Stimulated activated CD4-positive, alpha-beta T cell treated with anti-CD3 and anti-CD28 coated beads, Interleukin-2, amount 100 ng/mL, for 4 hours (primary cell): Measurements from ENCODE around the gene LAMA2.

Experiments used
- DNase-seq: peaks from one replicate; pipeline ENCODE4 v3.0.0-alpha.2; 2020; ENCODE audit warnings: low read depth

Gene LAMA2

DNA sequence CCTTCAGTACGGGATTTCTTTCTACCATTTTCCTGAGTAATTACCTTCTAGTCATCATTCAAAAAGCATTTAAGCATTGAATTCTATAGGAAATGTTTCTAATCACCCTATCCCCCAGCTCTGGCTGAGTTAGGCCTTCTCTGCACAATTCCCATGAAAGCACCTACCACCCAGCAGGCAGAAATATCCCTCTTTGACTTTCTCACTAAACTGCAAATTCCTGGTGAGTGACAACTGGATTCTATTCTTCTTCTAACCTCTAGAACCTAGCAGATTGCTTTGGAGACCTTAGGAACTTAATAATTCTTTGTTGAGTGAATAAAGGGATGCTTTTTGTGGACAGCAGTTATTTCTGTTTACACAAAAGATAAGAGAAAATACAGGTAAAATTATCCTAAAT, 328.7 kb downstream of the LAMA2 start:
- DNase-seq = no peak

DNA sequence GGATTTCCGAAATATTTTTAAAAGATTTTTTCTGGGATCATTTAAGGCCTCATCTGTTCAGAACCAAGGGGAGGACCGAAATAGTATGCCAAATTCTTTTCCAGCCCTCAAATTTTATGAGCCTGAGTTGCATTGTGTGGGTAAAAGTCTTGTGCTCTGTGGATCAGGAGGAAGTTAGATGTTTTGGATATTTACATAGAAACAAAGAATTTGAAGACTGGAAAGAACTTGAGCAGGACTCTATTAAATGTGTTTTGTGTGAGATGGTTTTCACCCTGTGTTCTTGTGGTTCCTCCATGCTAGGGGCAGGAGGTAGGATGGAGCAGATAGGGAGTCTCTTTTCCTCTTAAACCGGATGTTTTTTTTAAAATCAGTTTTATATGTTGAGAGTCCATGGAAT, 329.1 kb downstream of the LAMA2 start:
- no peak for DNase-seq

DNA sequence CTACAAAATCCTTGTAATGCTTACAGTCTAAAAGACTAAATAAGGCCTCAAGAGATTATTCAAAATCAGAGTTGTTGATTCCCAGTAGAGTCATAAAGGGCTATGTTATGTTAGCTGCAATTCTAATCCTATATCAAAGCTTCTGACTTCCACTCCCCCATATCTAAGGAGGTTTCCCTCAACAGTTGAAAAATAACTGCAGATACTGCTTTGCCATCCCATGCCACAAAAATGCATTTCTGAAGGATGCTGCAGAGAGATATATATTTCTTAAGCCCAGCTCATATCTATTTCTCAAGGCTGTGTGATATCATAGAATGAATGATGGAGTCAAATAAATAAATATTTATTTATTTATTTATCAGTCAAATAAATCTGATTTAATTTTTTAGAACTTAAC, 332.3 kb downstream of the LAMA2 start:
- no peak for DNase-seq

DNA sequence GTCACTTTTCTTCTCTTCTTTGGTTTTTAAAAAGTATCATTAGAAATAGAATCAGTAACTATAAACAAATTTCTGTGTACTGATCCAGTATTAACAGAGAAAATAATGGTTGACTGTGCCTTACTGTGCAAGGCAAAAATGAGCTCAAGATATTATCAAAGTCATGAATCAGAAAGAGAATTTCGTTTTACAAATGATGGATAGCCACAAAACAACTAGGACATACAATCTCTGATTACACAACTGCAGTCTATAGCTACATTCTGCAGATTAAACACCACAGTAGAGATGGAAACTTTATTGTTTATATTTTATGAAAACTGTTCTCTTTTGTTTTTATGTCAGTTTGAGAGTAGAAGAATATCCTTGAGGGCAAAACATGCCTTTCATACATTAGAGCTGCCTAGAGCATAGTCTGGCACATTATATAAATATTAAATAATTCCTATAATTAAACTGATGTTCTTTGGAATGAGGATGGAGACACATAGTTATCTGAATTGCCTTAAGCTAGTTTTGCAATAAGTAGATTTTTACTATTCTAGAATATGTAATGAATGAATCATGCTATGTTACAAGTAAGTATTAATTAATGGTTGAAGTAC, 333.1 kb downstream of the LAMA2 start:
- DNase-seq = no peak

DNA sequence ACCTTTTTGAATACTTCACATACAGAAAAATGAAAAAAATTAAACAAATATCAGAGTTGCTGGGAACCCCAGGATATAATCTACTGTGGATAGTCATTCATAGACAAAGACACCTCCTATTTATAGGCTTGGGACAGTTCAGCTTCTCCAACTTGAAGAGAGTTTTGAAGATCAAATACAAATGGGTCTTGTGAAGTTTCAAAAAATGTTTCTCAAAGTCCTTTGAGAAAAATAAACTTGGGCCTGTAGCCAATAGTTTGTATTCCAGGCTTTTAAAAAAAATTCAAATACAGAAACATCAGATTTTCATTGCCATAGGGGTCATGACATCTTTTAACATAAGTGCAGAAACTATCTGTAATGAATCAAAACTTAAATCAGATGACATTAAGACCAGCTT, 334.8 kb downstream of the LAMA2 start:
- no peak for DNase-seq

DNA sequence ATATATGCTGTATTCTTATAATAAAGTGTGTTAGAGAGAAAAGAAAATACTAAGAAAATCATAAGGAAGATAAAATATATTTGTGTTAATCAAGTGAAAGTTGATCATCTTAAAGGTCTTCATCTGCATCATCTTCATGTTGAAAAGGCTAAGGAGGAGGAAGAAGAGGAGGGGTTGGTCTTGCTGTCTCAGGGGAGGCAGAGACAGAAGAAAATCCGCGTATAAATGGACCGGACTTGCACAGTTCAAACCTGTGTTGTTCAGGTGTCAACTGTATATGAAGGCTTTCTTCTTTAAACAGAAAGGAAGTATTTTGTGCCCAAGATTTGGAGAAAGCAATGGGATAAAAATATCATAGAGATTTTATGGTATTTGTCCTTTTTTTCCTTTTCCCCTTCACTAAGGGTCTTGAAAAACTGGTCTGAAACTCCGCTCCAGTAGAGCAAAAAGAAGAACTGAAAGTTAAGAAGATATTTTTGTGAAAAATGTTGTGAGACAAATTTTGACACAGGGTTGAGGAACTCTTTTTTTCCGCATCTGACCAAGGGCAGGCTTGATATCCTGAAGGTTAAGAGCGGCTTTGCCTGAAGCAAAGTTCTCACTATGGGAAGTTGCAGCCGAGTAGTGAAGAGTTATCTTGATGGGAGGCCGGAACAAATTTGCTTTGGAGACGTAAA, 350.7 kb downstream of the LAMA2 start:
- no peak for DNase-seq

DNA sequence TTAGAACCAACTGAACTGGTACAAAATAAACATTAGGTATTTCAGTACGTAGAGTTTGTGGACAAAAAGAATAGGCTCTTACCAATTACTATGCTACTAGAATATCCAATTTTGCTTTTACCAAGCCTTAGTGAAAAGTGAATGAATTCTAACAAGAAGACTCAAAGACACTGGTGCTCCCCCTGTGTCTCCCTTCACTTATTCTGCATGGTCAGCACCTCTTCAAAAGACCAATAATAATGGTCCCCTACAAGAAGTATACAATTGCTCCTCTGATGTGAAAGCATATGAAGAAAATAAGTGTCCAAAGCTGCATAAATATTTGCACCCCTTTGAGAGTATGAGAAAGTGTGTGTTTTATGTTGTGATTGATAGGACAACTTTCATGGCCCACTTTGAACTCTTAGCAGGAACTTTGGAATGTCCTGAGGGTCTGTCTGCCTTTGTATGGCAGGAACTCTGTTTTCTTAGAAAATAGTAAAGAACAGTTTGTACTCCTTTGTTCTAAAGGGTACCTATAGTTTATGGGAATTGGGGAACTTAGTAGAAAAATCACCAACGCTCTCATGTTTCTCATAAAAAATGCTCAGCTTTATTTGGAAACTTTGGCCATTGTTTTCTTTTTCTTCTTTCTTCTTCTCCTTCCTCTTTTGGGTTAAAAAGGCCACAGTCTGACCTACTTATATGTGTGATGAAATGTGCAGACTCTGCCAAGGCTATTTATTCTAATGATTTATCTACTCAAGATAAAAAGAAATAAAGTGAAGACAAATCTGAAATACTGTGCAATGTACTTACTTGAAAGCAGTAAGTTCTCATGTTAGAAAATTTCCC, 352.4 kb downstream of the LAMA2 start:
- DNase-seq = no peak

DNA sequence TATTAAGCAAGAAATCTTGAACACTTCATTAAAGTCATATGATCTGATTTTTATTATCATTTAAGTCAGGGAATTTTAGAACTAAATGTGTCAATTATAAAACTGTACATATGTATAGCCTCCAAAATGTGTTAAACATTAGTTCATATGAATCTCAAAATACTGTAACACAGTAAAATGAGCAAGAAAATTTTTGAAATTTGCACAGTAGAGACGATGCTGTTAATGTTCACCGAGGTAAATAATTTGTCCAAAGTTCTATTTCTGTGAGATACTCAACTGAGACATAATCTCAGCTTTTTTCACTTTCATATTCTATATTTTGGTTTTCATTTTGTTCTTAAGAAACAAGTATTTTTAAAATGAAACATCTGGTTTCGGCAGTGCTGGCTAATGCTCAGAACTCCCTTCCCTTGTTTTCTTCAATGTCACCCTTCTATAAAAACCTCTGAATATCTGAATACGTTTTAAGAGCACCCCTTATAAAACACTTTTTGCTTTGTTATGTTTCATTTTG, 353.1 kb downstream of the LAMA2 start:
- DNase-seq = no peak

DNA sequence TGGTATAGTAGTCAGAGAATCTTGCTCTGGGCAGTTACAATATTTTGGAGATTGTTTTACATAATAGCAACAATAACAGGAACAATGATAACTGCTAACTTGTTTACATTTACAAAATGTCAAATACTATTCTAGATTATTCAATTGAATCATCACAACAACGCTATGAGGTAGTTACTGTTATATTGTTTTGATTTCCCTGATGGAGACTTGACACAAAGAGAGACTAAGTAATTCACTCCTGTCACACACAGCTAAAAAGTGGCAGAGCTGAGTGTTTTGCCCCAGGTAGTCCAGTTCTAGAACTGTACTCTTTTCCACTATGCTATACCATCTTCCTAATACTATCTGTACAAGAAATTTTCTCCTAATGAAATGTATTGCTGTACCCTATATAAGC, 356.1 kb downstream of the LAMA2 start:
- DNase-seq = no peak

DNA sequence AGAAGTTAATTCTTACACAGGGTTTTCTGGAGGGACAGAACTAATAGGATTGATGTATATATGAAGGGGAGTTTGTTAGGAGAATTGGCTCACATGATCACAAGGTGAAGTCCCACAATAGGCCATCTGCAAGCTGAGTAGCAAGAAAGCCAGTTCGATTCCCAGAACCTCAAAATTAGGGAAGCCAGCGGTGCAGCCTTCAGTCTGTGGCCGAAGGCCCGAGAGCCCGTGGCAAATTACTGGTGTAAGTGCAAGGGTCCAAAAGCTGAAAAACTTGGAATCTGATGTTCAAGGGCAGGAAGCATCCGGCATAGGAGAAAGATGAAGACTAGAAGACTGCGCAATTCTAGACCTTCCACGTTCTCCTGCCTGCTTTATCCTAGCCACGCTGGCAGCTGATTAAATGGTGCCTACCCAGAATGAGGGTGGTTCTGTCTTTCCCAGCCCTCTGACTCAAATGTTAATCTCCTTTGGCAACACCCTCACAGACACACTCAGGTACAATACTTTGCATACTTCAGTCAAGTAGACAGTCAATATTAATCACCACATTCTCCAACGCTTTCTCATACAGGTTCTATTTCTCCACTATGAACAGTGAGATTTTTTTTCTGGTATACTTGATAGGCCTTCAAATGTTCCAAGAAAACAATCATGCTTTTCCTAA, 357.0 kb downstream of the LAMA2 start:
- no peak for DNase-seq

DNA sequence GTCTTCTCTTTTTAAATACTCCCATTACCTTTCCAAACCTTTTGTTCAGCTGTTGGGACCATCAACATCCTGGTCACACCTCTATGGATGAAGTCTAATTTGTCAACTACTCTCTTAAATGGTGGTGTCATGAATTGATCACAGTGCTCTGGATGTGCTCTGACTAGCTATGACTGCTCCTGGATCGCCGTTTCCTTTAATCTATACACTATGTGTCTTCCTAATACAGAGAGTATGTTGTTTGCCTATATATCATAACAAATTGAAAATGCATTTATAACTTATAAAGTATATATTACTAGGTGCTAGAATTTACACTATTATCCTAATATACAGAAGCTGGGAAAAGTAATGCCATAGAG, 357.5 kb downstream of the LAMA2 start:
- no peak for DNase-seq

DNA sequence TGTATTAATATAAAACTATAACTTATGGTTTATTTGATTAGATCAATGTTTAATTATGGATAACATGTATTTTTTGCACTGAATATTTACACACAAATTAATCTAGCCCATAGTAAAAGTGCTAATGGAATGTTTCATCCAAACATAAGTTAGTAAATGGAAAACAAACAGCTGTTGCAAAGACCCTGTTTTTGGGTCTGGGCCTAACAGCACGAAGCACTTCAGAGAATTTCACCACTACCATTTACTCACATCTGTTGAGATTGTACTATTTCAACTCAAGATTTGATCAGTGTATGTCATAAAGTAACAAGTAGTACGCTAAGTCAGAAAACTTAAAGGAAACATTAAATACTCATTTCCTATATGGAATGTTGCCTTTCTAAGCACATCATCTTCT, 359.6 kb downstream of the LAMA2 start:
- DNase-seq = no peak

DNA sequence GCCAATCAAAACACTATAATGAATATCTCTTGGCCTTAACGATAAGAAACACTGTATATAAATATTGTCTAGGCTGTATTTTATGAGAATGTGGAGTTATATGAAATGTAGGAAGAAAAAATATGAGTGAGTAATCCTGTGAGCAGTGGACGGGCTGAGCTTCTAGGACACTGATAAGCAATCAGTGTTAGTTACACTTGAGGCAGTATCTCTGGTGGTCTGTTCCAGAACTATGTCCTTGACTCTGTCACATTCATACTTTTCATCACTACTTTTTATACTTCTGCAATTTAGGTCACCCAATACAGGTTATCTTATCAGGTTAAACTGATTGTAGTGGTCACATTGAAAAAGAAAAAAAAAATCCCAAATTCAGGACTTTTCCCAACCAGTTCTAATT, 360.4 kb downstream of the LAMA2 start:
- DNase-seq = no peak

DNA sequence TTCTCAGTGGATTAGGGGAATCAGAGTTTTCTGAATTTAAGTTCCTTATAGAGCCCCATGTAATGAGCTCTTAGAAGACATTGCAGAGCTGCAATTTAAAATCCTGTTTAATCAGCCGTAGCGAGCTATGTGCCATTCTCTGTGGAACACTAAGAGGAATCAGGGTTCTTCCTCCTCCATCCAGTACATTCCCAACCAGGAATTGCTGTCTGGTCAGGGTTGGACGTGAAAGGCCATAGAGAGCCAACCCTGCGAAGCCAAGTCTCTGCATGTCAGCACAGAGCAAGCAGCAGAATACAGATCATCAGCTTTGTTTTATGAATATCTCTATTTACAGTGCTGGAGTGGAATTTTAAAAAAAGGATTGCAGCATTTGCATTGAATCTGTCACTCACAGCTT, 366.0 kb downstream of the LAMA2 start:
- no peak for DNase-seq

DNA sequence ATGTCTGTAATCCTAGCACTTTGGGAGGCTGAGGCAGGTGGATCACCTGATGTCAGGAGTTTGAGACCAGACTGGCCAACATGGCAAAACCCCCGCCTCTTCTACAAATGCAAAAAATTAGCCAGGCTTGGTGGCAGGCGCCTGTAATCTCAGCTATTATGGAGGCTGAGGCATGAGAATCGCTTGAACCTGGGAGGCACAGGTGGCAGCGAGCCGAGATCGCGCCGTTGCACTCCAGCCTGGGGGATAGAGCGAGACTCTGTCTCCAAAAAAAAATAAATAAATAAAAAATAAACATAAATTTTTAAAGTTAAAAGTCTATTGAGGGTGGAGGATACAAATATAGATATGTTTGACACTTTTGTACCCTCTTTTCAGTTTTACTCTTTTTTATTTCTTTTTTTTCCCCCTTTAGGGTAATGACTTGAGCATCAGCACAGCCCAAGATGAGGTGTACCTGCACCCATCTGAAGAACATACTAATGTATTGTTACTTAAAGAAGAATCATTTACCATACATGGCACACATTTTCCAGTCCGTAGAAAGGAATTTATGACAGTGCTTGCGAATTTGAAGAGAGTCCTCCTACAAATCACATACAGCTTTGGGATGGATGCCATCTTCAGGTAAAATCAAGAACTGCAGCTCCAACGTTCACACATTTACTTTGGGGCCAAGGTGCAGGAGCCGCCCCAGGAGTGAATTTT, 368.9 kb downstream of the LAMA2 start:
- DNase-seq = peak; percentile 63

DNA sequence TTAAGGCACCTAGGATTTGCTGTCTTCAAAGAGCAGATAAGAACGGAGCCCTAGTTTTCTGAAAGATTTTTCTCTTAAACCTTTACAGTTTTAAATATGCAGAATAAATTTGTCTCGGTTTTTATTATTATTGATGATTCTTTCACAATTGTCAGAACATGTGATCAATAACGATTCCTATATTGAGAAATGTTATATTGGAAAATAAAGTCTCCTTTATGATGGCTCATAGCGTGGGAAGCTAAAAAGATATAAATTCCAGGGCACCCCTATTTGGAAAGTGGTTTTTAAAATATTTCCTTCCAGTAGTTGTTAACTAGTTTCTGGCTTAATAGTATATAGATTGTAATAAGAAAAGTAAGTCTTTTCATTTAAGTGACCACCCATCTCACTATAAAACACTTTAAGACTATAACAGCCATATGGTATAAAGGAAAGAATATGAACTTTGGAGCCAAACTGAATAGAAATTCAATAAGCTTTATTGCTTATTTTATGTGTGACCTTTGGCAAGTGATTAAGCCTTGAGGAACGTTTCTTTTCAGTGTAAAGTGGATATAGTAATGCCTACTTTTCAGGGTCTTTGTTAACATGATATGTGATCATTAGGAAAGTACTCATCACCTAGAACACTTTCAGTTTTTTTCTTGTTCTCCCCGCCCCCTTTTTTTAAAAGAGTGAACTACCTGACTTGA, 369.6 kb downstream of the LAMA2 start:
- DNase-seq = no peak

DNA sequence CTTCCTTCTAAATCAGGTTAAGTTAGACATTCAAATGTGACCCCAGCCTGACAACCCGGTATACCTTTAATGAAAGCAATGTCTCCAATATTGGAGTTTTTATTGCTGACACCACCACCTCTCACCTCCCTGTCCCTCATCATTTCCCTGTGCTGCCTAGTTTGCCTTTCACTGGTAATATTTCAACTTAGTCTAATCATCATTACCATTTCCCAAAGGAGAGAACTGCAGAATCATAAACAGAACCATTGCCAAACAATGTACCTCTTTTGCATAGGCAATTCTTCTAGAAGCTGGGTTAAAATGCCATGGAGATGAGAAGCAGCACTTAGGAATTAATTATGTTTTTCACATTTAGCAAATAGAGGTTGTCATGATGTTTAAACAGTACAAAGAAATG, 370.3 kb downstream of the LAMA2 start:
- DNase-seq = no peak

DNA sequence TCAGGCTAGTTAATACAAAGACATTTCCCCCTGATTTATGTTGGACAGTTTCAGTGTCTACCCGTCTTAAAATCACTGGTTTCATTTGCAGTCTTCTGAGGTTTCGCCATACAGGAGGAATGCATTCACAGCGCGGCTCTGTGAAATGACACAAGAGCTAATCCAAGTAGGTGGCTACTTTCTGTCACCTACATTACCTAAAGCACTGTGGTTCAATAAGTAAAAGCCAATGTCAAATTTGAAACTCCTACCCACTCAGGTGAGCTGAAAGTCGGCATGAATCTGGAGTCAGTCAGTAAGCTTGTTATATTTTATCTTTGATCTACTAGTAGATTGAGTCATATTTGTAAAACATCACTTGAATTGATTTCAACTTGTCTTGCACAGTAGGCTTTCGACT, 370.8 kb downstream of the LAMA2 start:
- DNase-seq = no peak

DNA sequence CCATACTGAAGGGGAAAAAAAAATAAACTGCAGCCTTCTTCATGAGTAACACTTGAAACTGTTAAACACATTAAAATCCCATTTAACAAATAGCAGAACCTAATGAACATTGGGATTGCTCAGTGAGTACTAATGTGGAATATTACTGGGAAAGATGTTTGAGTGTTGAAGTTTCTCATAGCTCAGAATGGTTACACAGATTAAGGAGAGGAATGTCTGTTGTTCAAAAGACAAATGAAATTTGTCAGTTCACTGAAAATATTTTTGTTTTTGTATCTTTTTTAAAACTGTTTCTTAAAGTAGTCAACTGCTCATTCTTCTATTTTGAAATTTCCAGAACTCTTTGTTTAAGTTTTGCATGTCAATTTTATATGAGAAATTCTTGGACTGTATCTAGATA, 374.3 kb downstream of the LAMA2 start:
- no peak for DNase-seq

DNA sequence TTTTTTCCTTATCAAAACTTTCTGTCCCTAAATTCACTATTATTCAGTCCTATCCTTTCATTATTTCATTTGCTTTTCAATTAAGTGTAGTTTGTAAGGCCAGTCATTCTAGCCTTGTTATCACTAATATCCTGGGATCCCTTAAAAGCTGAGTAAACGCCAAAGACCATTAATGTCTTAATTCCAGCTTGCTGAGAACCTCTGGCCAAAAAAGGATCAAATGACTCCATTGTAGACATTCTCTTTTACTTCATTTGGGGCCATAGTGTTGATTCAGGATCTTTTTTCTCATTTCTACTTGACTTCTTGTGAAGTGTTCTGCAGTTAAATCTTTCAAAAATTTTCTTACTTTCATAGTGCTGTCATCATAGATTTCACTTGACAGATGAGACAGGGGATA, 379.7 kb downstream of the LAMA2 start:
- no peak for DNase-seq

DNA sequence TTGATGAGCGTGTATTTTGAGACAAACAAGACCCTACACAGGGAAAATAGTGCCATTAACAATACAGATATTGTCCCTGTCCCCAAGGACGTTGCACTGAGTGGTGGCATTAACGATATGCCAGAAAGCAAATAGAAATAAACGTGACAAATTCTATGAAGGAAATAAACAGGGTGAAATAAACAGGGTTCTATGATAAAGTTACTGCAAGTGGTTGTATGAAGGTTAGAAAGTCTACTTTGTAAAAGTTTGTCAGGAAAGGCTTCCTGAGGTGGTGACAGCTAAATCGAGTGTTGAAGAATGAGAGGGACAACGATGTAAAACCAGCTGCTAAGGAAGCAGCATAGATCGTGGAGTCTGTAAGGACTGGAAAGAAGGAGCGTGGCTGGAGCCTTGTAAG, 380.2 kb downstream of the LAMA2 start:
- no peak for DNase-seq
